Renal cortex interstitium (tissue), 11 donors: ENCODE results near the gene DLAT. TPM values are rescaled to one million over a fixed set of nuclear protein-coding genes. Genes with fewer than 3 reads are reported as not detected.
A peak's percentile ranks its signal among the peaks of the same experiment; 100 is the strongest.
"Not testable (repeated sequence)": the region's sequence is repeated elsewhere in the genome, so short reads cannot be mapped to it uniquely, and the experiment has no call there.

ENCODE experiments used
- DNase-seq, 11 donors: peaks; one replicate each; pipeline ENCODE4 v3.0.0-alpha.2; 2013; ENCODE audit warnings: low read depth in 9 of 11, low spot score in 4 of 11; ENCODE audit errors: extremely low read depth in 1 of 11
- polyA plus RNA-seq, 3 donors: library from polyadenylated mRNA; unstranded; fragments of 120-200 nt; gene quantifications; one replicate each; pipeline ENCODE4 v1.2.1, GENCODE V29; 2013; ENCODE audit not compliant: insufficient read length in 3 of 3

The DLAT gene
- polyA plus RNA-seq, 3 donors, result 47.1 to 51.2 (median 47.7) TPM

GRCh38 chr11:111996129-111996528 lies 29.1 kb upstream of the DLAT start:
- no peak for DNase-seq

DNA sequence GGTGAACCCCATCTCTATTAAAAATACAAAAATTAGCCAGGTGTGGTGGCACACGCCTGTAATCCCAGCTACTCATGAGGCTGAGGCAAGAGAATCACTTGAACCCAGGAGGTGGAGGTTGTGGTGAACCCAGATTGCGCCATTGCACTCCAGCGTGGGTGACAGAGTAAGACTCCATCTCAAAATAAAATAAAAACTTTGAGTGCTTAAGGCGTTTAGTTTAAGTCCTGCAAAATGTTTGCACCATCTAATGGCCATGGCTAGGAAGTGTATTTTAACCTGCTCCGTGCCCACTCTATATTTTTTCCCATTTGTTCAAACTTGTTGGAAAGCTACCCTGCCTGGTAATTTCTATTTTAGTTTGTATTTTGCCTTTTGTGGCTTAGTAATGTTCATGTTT lies 28.5 kb upstream of the DLAT start:
- not testable (repeated sequence) for DNase-seq

GRCh38 chr11:111999111-111999510 lies 26.1 kb upstream of the DLAT start:
- DNase-seq, result no peak

GRCh38 chr11:112000703-112001102 lies 24.5 kb upstream of the DLAT start:
- DNase-seq, result no peak

GRCh38 chr11:112002491-112003216 lies 22.6 kb upstream of the DLAT start:
- DNase-seq, result no peak

GRCh38 chr11:112004389-112004788 lies 20.8 kb upstream of the DLAT start:
- DNase-seq, result no peak

- no peak for DNase-seq
Measured at GRCh38 chr11:112005422-112006094, 19.6 kb upstream of the DLAT start.

DNA sequence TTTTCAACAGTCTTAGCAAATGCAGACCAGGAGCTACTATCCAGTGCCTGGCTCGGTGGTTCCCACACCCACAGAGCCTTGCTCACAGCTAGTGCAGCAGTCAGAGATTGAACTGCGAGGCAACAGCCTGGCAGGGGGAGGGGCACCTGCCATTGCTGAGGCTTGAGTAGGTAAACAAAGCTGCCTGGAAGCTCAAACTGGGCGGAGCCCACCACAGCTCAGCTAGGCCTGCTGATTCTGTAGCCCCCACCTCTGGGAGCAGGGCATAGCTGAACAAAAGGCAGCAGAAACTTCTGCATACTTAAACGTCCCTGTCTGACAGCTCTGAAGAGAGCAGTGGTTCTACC lies 19.1 kb upstream of the DLAT start:
- not testable (repeated sequence) for DNase-seq

GRCh38 chr11:112011451-112011850 lies 13.8 kb upstream of the DLAT start:
- DNase-seq, result not testable (repeated sequence)

GRCh38 chr11:112012874-112013273 lies 12.3 kb upstream of the DLAT start:
- no peak for DNase-seq

DNA sequence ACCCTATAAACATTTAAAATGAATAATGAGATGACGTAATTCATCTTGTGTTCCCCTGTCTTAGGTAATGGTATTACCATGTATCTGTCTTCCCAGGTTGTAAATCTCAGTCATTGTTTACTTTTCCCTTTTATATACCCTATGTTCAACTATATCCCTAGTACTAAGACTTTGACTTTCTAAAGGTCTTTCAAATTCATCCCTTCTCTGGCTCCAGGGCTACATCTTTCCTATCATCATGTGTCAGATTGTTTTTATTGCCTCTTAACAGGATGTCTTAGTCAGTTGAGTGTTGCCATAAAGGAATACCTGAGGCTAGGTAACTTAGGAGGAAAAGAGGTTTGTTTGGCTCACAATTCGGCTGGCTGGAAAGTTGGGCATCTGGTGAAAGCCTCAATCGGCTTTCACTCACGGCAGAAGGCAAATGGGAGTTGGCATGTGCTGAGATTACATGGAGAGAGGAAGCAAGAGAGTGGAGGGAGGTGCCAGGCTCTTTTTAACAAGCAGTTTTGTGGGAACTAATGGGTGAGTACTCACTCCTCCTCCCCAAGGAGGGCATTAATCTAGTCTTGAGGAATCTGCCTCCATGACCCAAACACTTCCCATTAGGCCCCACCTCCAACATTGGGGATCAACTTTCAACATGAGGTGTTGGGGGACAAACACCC lies 11.6 kb upstream of the DLAT start:
- DNase-seq, result no peak

DNA sequence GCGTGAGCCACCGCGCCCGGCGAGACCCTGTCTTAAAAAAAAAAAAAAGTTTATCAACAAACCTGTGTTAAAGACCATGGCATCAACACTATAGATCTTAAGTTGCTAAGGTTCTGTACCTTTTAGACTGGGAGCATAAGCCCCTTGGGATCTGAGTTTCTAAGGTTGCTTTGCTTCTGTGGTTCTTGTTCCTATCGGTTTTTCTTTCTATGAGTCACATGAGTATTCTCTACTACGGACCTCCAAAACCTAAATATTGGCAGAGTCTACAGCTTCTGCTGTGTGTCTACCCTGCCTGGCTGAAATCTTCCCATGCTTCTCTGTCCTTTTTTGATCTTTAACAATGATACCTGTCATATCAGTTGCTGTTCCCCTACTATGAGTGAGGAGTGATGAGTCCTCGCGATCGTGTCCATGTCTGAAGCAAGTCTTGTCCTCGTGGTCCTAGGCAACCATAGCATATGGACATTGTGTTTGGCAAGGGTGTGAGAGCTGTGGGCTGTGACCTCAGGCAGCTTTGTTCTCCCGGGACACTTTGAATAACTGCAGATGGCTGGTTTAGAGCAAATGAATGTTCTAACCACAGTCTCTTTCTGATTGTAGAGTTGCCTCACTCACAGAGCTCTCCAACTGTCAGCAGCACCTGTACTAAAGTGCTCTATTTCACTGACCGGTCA lies 9.0 kb upstream of the DLAT start:
- DNase-seq, result no peak

GRCh38 chr11:112016765-112017376 lies 8.3 kb upstream of the DLAT start:
- DNase-seq, result no peak

DNA sequence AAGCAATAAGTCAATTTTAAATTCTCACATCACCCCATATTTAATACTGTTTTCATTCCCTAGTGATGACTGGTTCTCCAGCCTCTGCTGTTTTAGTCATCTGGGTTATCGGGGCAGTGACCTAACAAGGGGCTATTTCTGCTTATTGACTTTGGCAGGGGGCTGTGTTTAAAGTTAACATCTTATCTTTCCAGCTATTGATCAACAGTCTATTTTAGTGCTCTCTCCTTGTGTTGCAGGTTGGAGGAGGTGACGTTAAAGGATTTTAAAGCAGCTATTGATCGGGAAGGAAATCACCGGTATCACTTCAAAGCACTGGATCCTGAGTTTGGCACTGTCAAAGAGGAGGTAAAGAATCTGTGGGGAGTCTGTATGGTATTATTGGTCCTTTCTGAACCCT lies 7.7 kb upstream of the DLAT start:
- DNase-seq, result no peak

GRCh38 chr11:112019066-112019465 lies 6.1 kb upstream of the DLAT start:
- no peak for DNase-seq

DNA sequence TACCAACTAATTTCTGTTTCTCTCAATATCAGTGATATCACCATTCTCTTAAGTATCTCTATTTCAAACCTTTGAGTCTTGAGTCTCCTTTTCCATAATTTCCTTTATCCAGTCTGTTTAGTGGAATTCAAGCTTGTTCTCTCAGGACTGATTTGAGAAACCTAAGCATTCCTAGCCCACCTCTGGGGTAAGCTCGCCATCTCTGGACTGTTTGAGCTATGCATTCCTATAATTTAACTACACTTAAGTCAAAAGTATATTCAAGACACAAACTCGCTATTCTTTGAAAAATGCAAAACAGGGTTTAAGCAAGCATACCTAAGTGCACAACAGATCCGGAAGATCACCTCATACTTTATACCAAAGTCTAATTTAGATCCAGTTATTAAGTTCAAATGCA lies 2.1 kb upstream of the DLAT start:
- no peak for DNase-seq

DNA sequence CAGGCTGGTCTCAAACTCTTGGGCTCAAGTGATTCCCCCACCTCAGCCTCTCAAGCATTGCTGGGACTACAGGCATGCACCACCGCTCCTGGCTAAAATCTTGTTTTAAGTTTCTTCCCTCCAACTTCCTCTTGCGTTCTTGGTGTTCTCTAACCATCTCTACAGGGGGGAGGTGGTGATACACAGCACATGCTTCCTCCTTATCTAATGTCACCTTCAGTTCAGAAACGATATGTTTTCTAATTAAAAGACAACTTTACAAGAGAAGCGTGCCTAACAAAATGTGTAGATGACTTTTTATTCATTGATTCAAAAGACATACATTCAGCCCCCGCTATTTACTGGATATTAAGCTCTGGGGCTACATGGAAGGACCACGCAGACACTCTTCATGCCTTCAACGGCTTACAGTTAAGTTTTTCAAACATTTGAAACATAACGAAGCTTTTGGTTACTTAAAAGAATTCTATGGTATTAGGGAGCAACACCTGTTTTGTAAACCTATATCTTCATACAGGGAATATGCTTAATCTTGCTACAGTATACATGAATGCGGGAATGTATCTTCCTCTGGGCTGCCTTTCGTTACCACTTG lies 933 bp upstream of the DLAT start:
- DNase-seq, result peak in 3 of 11 donors; percentile 5 to 25 (median 6)

- peak in 4 of 11 donors; percentile 1 to 9 (median 5) for DNase-seq
Measured at GRCh38 chr11:112025707-112026106, 499 bp downstream of the DLAT start.

DNA sequence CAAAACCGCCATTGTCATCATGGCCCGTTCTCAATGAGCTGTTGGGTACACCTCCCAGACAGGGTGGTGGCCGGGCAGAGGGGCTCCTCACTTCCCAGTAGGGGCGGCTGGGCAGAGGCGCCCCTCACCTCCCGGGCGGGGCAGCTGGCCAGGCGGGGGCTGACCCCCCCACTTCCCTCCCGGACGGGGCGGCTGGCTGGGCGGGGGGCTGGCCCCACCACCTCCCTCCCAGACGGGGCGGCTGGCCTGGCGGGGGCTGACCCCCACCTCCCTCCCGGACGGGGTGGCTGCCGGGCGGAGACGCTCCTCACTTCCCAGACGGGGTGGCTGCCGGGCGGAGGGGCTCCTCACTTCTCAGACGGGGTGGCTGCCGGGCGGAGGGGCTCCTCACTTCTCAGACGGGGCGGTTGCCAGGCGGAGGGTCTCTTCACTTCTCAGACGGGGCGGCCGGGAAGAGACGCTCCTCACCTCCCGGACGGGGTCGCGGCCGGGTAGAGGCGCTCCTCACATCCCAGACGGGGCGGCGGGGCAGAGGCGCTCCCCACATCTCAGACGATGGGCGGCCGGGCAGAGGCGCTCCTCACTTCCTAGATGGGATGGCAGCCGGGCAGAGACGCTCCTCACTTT lies 1.7 kb downstream of the DLAT start:
- DNase-seq, result not testable (repeated sequence)
